MM.1S (cell line): ENCODE results near the gene NEDD4L.

Experiments used
- EZH2 ChIP-seq: fragments of 300-600 bp; sonication (generic); optimal IDR thresholded peaks from 2 replicates; pipeline ENCODE3; 2017; ENCODE audit warnings: low read depth, mild to moderate bottlenecking, antibody characterized with exemption, low read length, mixed read lengths
- EZH2phosphoT487 ChIP-seq: fragments of 300-600 bp; sonication (generic); IDR thresholded peaks from 2 replicates; pipeline ENCODE4 v1.6.1; 2018; ENCODE audit warnings: antibody characterized with exemption, low read length
- TF ChIP-seq, protein P1 (sequence below): fragments of 300-600 bp; sonication (generic); IDR thresholded peaks from 2 replicates; pipeline ENCODE4 v1.5.1; 2016; ENCODE audit warnings: antibody characterized with exemption, low read length, mixed read lengths

DNA sequence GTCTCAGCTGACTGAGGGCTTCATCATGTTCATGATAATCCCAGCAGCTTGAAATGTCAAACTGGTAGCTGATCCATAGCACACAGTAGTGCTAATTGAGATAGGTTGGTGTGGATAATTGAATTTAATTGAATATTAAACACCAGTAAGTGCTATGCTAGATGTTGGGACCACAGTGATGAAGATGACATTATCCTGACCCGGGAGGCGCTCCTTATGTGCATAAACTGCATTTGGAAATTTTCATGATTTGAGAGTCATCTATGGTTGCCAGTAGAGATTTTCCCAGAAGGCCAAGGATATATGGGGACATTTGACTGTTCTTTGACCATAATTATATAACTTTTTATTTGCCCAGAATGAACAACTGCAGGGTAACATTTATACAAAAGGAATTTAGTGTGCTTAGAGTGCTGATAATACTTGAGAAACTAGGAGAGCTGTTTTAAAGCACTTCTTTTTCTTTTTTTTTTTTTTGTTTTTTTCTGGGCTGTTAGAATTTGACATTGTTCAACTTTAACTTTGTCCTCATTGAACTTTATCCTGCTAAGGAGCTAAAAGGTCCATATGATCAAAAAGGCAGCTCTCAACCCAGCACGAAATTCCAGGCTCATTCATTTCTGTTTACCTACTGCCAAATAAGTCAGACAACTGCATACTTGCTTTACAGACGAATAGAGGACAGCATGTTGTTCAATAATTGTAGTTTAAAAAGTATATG is 242.8 kb downstream of the NEDD4L start:
- TF ChIP-seq, protein P1, sequence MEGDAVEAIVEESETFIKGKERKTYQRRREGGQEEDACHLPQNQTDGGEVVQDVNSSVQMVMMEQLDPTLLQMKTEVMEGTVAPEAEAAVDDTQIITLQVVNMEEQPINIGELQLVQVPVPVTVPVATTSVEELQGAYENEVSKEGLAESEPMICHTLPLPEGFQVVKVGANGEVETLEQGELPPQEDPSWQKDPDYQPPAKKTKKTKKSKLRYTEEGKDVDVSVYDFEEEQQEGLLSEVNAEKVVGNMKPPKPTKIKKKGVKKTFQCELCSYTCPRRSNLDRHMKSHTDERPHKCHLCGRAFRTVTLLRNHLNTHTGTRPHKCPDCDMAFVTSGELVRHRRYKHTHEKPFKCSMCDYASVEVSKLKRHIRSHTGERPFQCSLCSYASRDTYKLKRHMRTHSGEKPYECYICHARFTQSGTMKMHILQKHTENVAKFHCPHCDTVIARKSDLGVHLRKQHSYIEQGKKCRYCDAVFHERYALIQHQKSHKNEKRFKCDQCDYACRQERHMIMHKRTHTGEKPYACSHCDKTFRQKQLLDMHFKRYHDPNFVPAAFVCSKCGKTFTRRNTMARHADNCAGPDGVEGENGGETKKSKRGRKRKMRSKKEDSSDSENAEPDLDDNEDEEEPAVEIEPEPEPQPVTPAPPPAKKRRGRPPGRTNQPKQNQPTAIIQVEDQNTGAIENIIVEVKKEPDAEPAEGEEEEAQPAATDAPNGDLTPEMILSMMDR: no peak
- TF ChIP-seq EZH2 (no peak), EZH2phosphoT487 (no peak)
